H1 (cell line): ENCODE data around the gene MIP. TPM values are rescaled to one million over a fixed set of nuclear protein-coding genes. Genes with fewer than 3 reads are reported as not detected.

Experiments used
- CTCF ChIA-PET: fragments of 300-600 bp; sonication (Branson Sonifier 250); formaldehyde crosslinking; loops from one replicate; lab custom pipeline; 2021; ENCODE audit not compliant: partially characterized antibody; lab: Charles Lee
- POLR2A ChIA-PET: fragments of 300-600 bp; sonication (Branson Sonifier 250); formaldehyde crosslinking; loops from one replicate; lab custom pipeline; 2021; ENCODE audit warnings: inconsistent platforms; ENCODE audit not compliant: partially characterized antibody; lab: Charles Lee
- DNase-seq, 2 experiments: peaks; one replicate each; pipeline versions ENCODE4 v3.0.0 to v3.0.0-alpha.2; 2010 to 2022; ENCODE audit warnings: low spot score in 2 of 2, low read depth in 1 of 2, mixed read lengths in 1 of 2
- FAIRE-seq: peaks from 2 replicates; lab custom pipeline; 2011; peaks lifted over from hg19 to GRCh38; lab: Jason Lieb, UNC
- H2AFZ ChIP-seq: 2 replicates; pipeline ENCODE4 v1.8.1; 2012; ENCODE audit warnings: low read length, inconsistent platforms
- H2AK5ac ChIP-seq: 2 replicates; pipeline ENCODE4 v1.6.1; 2013; ENCODE audit warnings: low read depth, low read length
- H2BK120ac ChIP-seq: replicated peaks from 2 replicates; pipeline ENCODE3; 2013; ENCODE audit warnings: low read depth, low read length, inconsistent platforms
- H2BK12ac ChIP-seq: 2 replicates; pipeline ENCODE4 v1.6.1; 2013; ENCODE audit warnings: low read depth, low read length
- H2BK15ac ChIP-seq: 2 replicates; pipeline ENCODE4 v1.6.1; 2013; ENCODE audit warnings: low read length
- H2BK20ac ChIP-seq: 2 replicates; pipeline ENCODE4 v1.6.1; 2013; ENCODE audit warnings: low read length
- H2BK5ac ChIP-seq: 2 replicates; pipeline ENCODE4 v1.6.1; 2013; ENCODE audit warnings: low read depth, low read length
- H3K14ac ChIP-seq: 2 replicates; pipeline ENCODE4 v1.6.1; 2013; ENCODE audit warnings: inconsistent platforms; ENCODE audit not compliant: insufficient read length
- H3K18ac ChIP-seq: 2 replicates; pipeline ENCODE4 v1.6.1; 2013; ENCODE audit warnings: low read length; ENCODE audit errors: extremely low read depth
- H3K23ac ChIP-seq: 2 replicates; pipeline ENCODE4 v1.6.1; 2013; ENCODE audit warnings: inconsistent platforms; ENCODE audit not compliant: insufficient read length
- H3K23me2 ChIP-seq: 2 replicates; pipeline ENCODE4 v1.6.1; 2013; ENCODE audit warnings: low read depth, low read length
- H3K27ac ChIP-seq: 2 replicates; pipeline ENCODE4 v1.6.1; 2011; ENCODE audit warnings: low read depth, low read length, inconsistent platforms
- H3K27me3 ChIP-seq, 4 experiments: replicated peaks in 1 of 4; 1 replicate in 1 of 4; 2 replicates in 3 of 4; pipeline versions ENCODE4 v1.6.1 to v1.8.1; 2011 to 2013; ENCODE audit warnings: low read length in 3 of 4, mild to moderate bottlenecking in 3 of 4, inconsistent platforms in 2 of 4, mixed read lengths in 2 of 4, moderate library complexity in 1 of 4; ENCODE audit not compliant: control insufficient read depth in 3 of 4, insufficient read depth in 3 of 4; ENCODE audit errors: extremely low read depth in 1 of 4
- H3K36me3 ChIP-seq, 4 experiments: 2 replicates each; pipeline versions ENCODE4 v1.6.1 to v1.8.1; 2011 to 2013; ENCODE audit warnings: mild to moderate bottlenecking in 4 of 4, low read length in 3 of 4, moderate library complexity in 2 of 4, control low read depth in 1 of 4, inconsistent platforms in 1 of 4; ENCODE audit not compliant: insufficient read depth in 4 of 4, control insufficient read depth in 2 of 4
- H3K4ac ChIP-seq: replicated peaks from 2 replicates; pipeline ENCODE3; 2013; ENCODE audit warnings: low read length, low read depth, mixed read lengths, inconsistent platforms; ENCODE audit not compliant: insufficient read length
- H3K4me1 ChIP-seq, 4 experiments: replicated peaks in 1 of 4; 1 replicate in 1 of 4; 2 replicates in 3 of 4; pipeline versions ENCODE4 v1.6.1 to v1.8.1; 2011 to 2013; ENCODE audit warnings: low read length in 3 of 4, inconsistent platforms in 2 of 4, mixed read lengths in 1 of 4; ENCODE audit not compliant: insufficient read depth in 4 of 4, control insufficient read depth in 3 of 4
- H3K4me2 ChIP-seq, 2 experiments: 2 replicates each; pipeline versions ENCODE4 v1.6.1 to v1.8.1; 2011 to 2013; ENCODE audit warnings: low read depth in 2 of 2, low read length in 2 of 2, control low read depth in 1 of 2, inconsistent platforms in 1 of 2, mild to moderate bottlenecking in 1 of 2; ENCODE audit not compliant: insufficient read depth in 1 of 2
- H3K4me3 ChIP-seq, 4 experiments: fragments of 200-600, 300-600 bp in 1 of 4; sonication (generic), shearing (Covaris generic), sonication (Bioruptor Twin) in 1 of 4; 2 replicates each; pipeline versions ENCODE4 v1.5.1 to v1.8.1; 2011 to 2016; ENCODE audit warnings: low read length in 4 of 4, low read depth in 3 of 4, control low read depth in 2 of 4, inconsistent platforms in 2 of 4, mild to moderate bottlenecking in 2 of 4, mixed read lengths in 1 of 4, moderate library complexity in 1 of 4; ENCODE audit not compliant: insufficient read depth in 2 of 4; ENCODE audit errors: extremely low read depth in 1 of 4
- H3K56ac ChIP-seq: replicated peaks from 2 replicates; pipeline ENCODE3; 2013; ENCODE audit warnings: low read depth, mild to moderate bottlenecking, mixed read lengths, low read length, inconsistent platforms; ENCODE audit not compliant: insufficient read length
- H3K79me1 ChIP-seq: 2 replicates; pipeline ENCODE4 v1.6.1; 2013; ENCODE audit warnings: low read depth, low read length, control low read depth
- H3K79me2 ChIP-seq, 2 experiments: 2 replicates each; pipeline versions ENCODE4 v1.6.1 to v1.8.1; 2012 to 2013; ENCODE audit warnings: low read length in 2 of 2, mild to moderate bottlenecking in 2 of 2, inconsistent platforms in 1 of 2; ENCODE audit not compliant: insufficient read depth in 2 of 2, control insufficient read depth in 1 of 2
- H3K9ac ChIP-seq, 4 experiments: replicated peaks in 1 of 4; 1 replicate in 1 of 4; 2 replicates in 3 of 4; pipeline versions ENCODE4 v1.6.1 to v1.8.1; 2011 to 2013; ENCODE audit warnings: low read depth in 3 of 4, low read length in 3 of 4, control low read depth in 2 of 4, mild to moderate bottlenecking in 2 of 4, moderate library complexity in 2 of 4, inconsistent platforms in 1 of 4; ENCODE audit errors: extremely low read depth in 1 of 4
- H3K9me3 ChIP-seq, 2 experiments: 2 replicates each; pipeline versions ENCODE4 v1.6.1 to v1.8.1; 2012 to 2013; ENCODE audit warnings: mild to moderate bottlenecking in 2 of 2, moderate library complexity in 2 of 2, control low read depth in 1 of 2, inconsistent platforms in 1 of 2, low read depth in 1 of 2, low read length in 1 of 2, mixed read lengths in 1 of 2; ENCODE audit not compliant: insufficient read depth in 2 of 2
- H4K20me1 ChIP-seq, 2 experiments: replicated peaks in 1 of 2; 2 replicates each; pipeline versions ENCODE3 to v1.8.1; 2011 to 2013; ENCODE audit warnings: inconsistent platforms in 2 of 2, low read length in 2 of 2, mild to moderate bottlenecking in 1 of 2; ENCODE audit not compliant: insufficient read depth in 2 of 2, control insufficient read depth in 1 of 2
- H4K5ac ChIP-seq: 2 replicates; pipeline ENCODE4 v1.6.1; 2013; ENCODE audit warnings: low read length, low read depth, mixed read lengths, inconsistent platforms; ENCODE audit not compliant: insufficient read length
- H4K8ac ChIP-seq: 2 replicates; pipeline ENCODE4 v1.8.0; 2013; ENCODE audit warnings: mild to moderate bottlenecking, moderate library complexity, low read length, inconsistent platforms; ENCODE audit not compliant: insufficient read depth; ENCODE audit errors: extremely low read depth
- H4K91ac ChIP-seq: replicated peaks from 2 replicates; pipeline ENCODE3; 2013; ENCODE audit warnings: low read length, mixed read lengths, inconsistent platforms; ENCODE audit not compliant: insufficient read length
- GTF2F1 ChIP-seq: IDR thresholded peaks from 2 replicates; pipeline ENCODE4 v1.6.1; 2012; ENCODE audit warnings: low read depth, low read length, improper control_type of control experiment, borderline replicate concordance
- JUND ChIP-seq: IDR thresholded peaks from 2 replicates; pipeline ENCODE4 v1.6.1; 2011; ENCODE audit warnings: mild to moderate bottlenecking, improper control_type of control experiment, low read length
- NANOG ChIP-seq: IDR thresholded peaks from 2 replicates; pipeline ENCODE4 v1.6.1; 2011; ENCODE audit warnings: low read length, low read depth, mild to moderate bottlenecking, inconsistent platforms; ENCODE audit not compliant: insufficient read depth, poor library complexity, severe bottlenecking
- POLR2A ChIP-seq, 2 experiments: IDR thresholded peaks; 1 replicate in 1 of 2; 2 replicates in 1 of 2; pipeline ENCODE4 v1.6.1; 2011; ENCODE audit warnings: low read depth in 2 of 2, low read length in 2 of 2, mild to moderate bottlenecking in 2 of 2; ENCODE audit errors: control extremely low read depth in 1 of 2
- RBBP5 ChIP-seq: IDR thresholded peaks from 2 replicates; pipeline ENCODE4 v1.7.1; 2012; ENCODE audit warnings: low read depth, mild to moderate bottlenecking, inconsistent platforms, low read length, moderate library complexity, borderline replicate concordance
- RFX5 ChIP-seq: IDR thresholded peaks from 2 replicates; pipeline ENCODE4 v1.6.1; 2011; ENCODE audit warnings: low read depth, low read length, improper control_type of control experiment, borderline replicate concordance
- SAP30 ChIP-seq: fragments of 300-600 bp; sonication (generic); IDR thresholded peaks from 2 replicates; pipeline ENCODE4 v1.7.1; 2012; ENCODE audit warnings: low read length, moderate library complexity, mild to moderate bottlenecking, inconsistent platforms; ENCODE audit not compliant: insufficient read depth, insufficient replicate concordance
- SIRT6 ChIP-seq: IDR thresholded peaks from one replicate; pipeline ENCODE4 v1.7.1; 2012; ENCODE audit warnings: low read length, inconsistent platforms
- SP4 ChIP-seq: IDR thresholded peaks from 2 replicates; pipeline ENCODE4 v1.6.1; 2012; ENCODE audit warnings: low read length, inconsistent platforms
- TBP ChIP-seq: IDR thresholded peaks from 2 replicates; pipeline ENCODE4 v1.6.1; 2011; ENCODE audit warnings: low read depth, low read length, improper control_type of control experiment
- TEAD4 ChIP-seq: IDR thresholded peaks from 2 replicates; pipeline ENCODE4 v1.6.1; 2012; ENCODE audit warnings: low read depth, low read length, inconsistent platforms, mixed read lengths
- WGBS, 2 experiments: shearing (Covaris generic) in 1 of 2; methylation state at CpG; one replicate each; pipeline versions ENCODE4 v1.1.6 to v1.1.7; 2013 to 2015; ENCODE audit warnings: low lambda C conversion rate in 2 of 2, mixed read lengths in 2 of 2, inconsistent platforms in 1 of 2, low coverage in 1 of 2, missing lambda C conversion rate in 1 of 2; ENCODE audit not compliant: insufficient replicate concordance in 2 of 2, insufficient coverage in 1 of 2, insufficient read length in 1 of 2; ENCODE audit errors: extremely low coverage in 1 of 2, missing lambda C conversion rate in 1 of 2; 5-methylcytosine and 5-hydroxymethylcytosine counted together
- polyA plus RNA-seq, 7 experiments: library from polyadenylated mRNA; depleted of rRNA in 3 of 7; stranded (reverse) in 5 of 7; unstranded in 2 of 7; fragments of >200 nt in 5 of 7; fragments of 200-250 nt in 2 of 7; gene quantifications; 1 replicate in 5 of 7; 2 replicates in 1 of 7; 4 replicates in 1 of 7; pipeline versions ENCODE4 v1.2.1 to v1.2.3, GENCODE V29; 2011 to 2013; ENCODE audit warnings: missing spikeins in 2 of 7, mixed read lengths in 2 of 7
- total RNA-seq: library from RNA; stranded (reverse); fragmentation: NEBNext Ultra II Directional; extraction: Animal tissue kit (Norgen Biotek cat#: 25700); gene quantifications from 2 replicates; pipeline ENCODE4 v1.2.1, GENCODE V29; 2021
- TF ChIP-seq, protein P1 (sequence below): IDR thresholded peaks from 2 replicates; pipeline ENCODE4 v1.6.1; 2012; ENCODE audit warnings: inconsistent platforms

The MIP gene
- total and polyA plus RNA-seq, 2 of the 8 experiments (the other 6 are each of a cell fraction or from before 2014, with no cell fraction given) = 0.05 TPM; not detected in 1

DNA sequence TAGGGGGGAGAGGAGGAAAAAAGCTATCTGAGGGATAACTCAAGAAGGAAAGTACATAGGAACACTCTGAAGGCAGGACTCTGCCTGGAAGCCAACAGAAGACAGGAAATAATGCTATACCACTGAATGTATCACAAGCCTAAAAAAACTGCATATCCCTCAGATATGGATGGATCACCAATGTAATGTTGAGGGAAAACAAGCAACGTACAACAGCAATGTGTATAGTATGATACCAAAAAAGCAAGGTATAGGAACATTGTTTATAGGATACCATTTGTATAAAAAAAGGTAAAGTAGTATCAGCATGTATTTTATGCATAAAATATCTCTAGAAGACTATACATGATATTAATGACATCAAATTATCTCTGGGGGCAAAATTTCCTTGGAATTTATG lies 30.1 kb upstream of the MIP start:
- no peak overlapping the region for H2BK5ac ChIP-seq
- H3K23ac ChIP-seq = no peak overlapping the region
- H3K9me3 ChIP-seq = peaks cover 0 to 5% of the 10 kb centered on the region in 2 experiments; a peak in 2 of 4 replicates
- no peak overlapping the region for H2BK20ac ChIP-seq
- no peak overlapping the region for H3K14ac ChIP-seq
- H4K91ac ChIP-seq = no peak overlapping the region
- peaks cover 7 to 27% (median 25%) of the 10 kb centered on the region in 4 experiments for H3K27me3 ChIP-seq
- no peak for FAIRE-seq
- H2BK120ac ChIP-seq = no peak overlapping the region
- no peak overlapping the region for H2BK15ac ChIP-seq
- no peaks in the 10 kb centered on the region for H3K79me2 ChIP-seq
- no peak for DNase-seq
- no peaks in the 10 kb centered on the region; a peak in 1 of 8 replicates for H3K36me3 ChIP-seq
- no peak overlapping the region for H4K8ac ChIP-seq
- H3K56ac ChIP-seq = no peak overlapping the region
- H3K27ac ChIP-seq = no peak overlapping the region
- no peaks in the 10 kb centered on the region for H3K79me1 ChIP-seq
- 92% methylated on average over 1 of the region's 1 CpG; no CpG with 5 or more reads in 1 of the 2 experiments for WGBS, 2 experiments
- H3K4me3 ChIP-seq = no peak overlapping the region
- H2AFZ ChIP-seq = no peak overlapping the region
- peaks cover 2 to 5% (median 3%) of the 10 kb centered on the region in 4 experiments; a peak in 6 of 7 replicates for H3K4me1 ChIP-seq
- no peak overlapping the region for H2AK5ac ChIP-seq
- CTCF ChIA-PET = interaction anchor here (0.8 to 1.7 kb wide), 4 partner anchors 11 to 217 kb away, joined by 3 to 5 read pairs (median 4); no protein-coding TSS in a partner anchor
- H4K20me1 ChIP-seq = no peaks in the 10 kb centered on the region
- peaks cover 12% of the 10 kb centered on the region for H3K23me2 ChIP-seq
- no peak overlapping the region for H4K5ac ChIP-seq
- no peak overlapping the region for H2BK12ac ChIP-seq
- TF ChIP-seq, protein P1, sequence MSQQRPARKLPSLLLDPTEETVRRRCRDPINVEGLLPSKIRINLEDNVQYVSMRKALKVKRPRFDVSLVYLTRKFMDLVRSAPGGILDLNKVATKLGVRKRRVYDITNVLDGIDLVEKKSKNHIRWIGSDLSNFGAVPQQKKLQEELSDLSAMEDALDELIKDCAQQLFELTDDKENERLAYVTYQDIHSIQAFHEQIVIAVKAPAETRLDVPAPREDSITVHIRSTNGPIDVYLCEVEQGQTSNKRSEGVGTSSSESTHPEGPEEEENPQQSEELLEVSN = no peak
- TF ChIP-seq SAP30 (no peak), JUND (no peak), TEAD4 (no peak), SP4 (no peak), SIRT6 (no peak), RBBP5 (no peak), RFX5 (no peak), GTF2F1 (no peak), POLR2A (IDR thresholded peaks at IDR 0.05; ENCODE audit: control extremely low read depth in 1 of 2, low read depth in 2 of 2, low read length in 2 of 2) (no peak), NANOG (no peak), TBP (no peak)
- TF ChIP-seq, all 59 proteins: peak for 0
- Histone ChIP-seq H3K9ac (no peak overlapping the region), H3K18ac (no peak overlapping the region), H3K4ac (no peak overlapping the region), H3K4me2 (no peak overlapping the region)
- POLR2A ChIA-PET = interaction anchor here (1.5 to 3.1 kb wide), 3 partner anchors 9 to 18 kb away, joined by 3 to 15 read pairs (median 9); no protein-coding TSS in a partner anchor
